ENCODE measurements around the gene IFIT2.
A peak's percentile ranks its signal among the peaks of the same experiment; 100 is the strongest.

IFIT2 gene

GRCh38 chr10:89295597-89295996, 6.2 kb upstream of the IFIT2 start:
- Histone ChIP-seq H3K4me3 (ENCODE audit: low read depth, low read length) (no peak overlapping the region), H3K27ac (peak overlapping the region; percentile 60), H3K27me3 (replicated peaks) (no peaks in the 10 kb centered on the region), H3K36me3 (replicated peaks) (no peaks in the 10 kb centered on the region)
- DNase-seq, result no peak
- no peak for TF ChIP-seq CTCF (IDR thresholded peaks at IDR 0.05; ENCODE audit: low read depth, low read length, missing control alignments)
- in situ Hi-C loops (cut with HindIII; ENCODE audit: low pct_ligation_motif_present, low sequenced_read_pairs), result no loop called here

- Histone ChIP-seq H3K36me3 (replicated peaks) (no peaks in the 10 kb centered on the region), H3K27me3 (replicated peaks) (no peaks in the 10 kb centered on the region), H3K27ac (peak overlapping the region; percentile 60), H3K4me3 (ENCODE audit: low read depth, low read length) (no peak overlapping the region)
- in situ Hi-C loops (cut with HindIII; ENCODE audit: low pct_ligation_motif_present, low sequenced_read_pairs), result no loop called here
- no peak for DNase-seq
- no peak for TF ChIP-seq CTCF (IDR thresholded peaks at IDR 0.05; ENCODE audit: low read depth, low read length, missing control alignments)
These were observed 5.6 kb upstream of the IFIT2 start for GRCh38 chr10:89296220-89296648.

GRCh38 chr10:89297356-89297755, 4.5 kb upstream of the IFIT2 start:
- no peak overlapping the region for H3K4me3 ChIP-seq (ENCODE audit: low read depth, low read length)
- no peak for TF ChIP-seq CTCF (IDR thresholded peaks at IDR 0.05; ENCODE audit: low read depth, low read length, missing control alignments)
- no peaks in the 10 kb centered on the region for H3K27me3 ChIP-seq (replicated peaks)
- no peaks in the 10 kb centered on the region for H3K36me3 ChIP-seq (replicated peaks)
- H3K27ac ChIP-seq, result no peak overlapping the region
- in situ Hi-C loops (cut with HindIII; ENCODE audit: low pct_ligation_motif_present, low sequenced_read_pairs), result no loop called here
- DNase-seq, result no peak

- Histone ChIP-seq H3K27ac (no peak overlapping the region), H3K36me3 (replicated peaks) (no peaks in the 10 kb centered on the region), H3K27me3 (replicated peaks) (no peaks in the 10 kb centered on the region), H3K4me3 (ENCODE audit: low read depth, low read length) (no peak overlapping the region)
- no peak for TF ChIP-seq CTCF (IDR thresholded peaks at IDR 0.05; ENCODE audit: low read depth, low read length, missing control alignments)
- in situ Hi-C loops (cut with HindIII; ENCODE audit: low pct_ligation_motif_present, low sequenced_read_pairs), result no loop called here
- DNase-seq, result no peak
These were observed 4.1 kb upstream of the IFIT2 start for GRCh38 chr10:89297791-89298190.

GRCh38 chr10:89299031-89299430, 2.8 kb upstream of the IFIT2 start:
- no peak overlapping the region for H3K27ac ChIP-seq
- no peak for TF ChIP-seq CTCF (IDR thresholded peaks at IDR 0.05; ENCODE audit: low read depth, low read length, missing control alignments)
- in situ Hi-C loops (cut with HindIII; ENCODE audit: low pct_ligation_motif_present, low sequenced_read_pairs), result no loop called here
- H3K27me3 ChIP-seq (replicated peaks), result no peaks in the 10 kb centered on the region
- no peak overlapping the region for H3K4me3 ChIP-seq (ENCODE audit: low read depth, low read length)
- DNase-seq, result no peak
- H3K36me3 ChIP-seq (replicated peaks), result no peaks in the 10 kb centered on the region

GRCh38 chr10:89301232-89301631, 614 bp upstream of the IFIT2 start:
- peak overlapping the region; percentile 75 for H3K27ac ChIP-seq
- no peaks in the 10 kb centered on the region for H3K27me3 ChIP-seq (replicated peaks)
- in situ Hi-C loops (cut with HindIII; ENCODE audit: low pct_ligation_motif_present, low sequenced_read_pairs), result no loop called here
- no peak for DNase-seq
- H3K4me3 ChIP-seq (ENCODE audit: low read depth, low read length), result peak overlapping the region; percentile 56
- no peak for TF ChIP-seq CTCF (IDR thresholded peaks at IDR 0.05; ENCODE audit: low read depth, low read length, missing control alignments)
- no peaks in the 10 kb centered on the region for H3K36me3 ChIP-seq (replicated peaks)

All from brain microvascular endothelial cell (primary cell).